GM19240 (cell line): ENCODE measurements around the gene KLHL36.
"Not testable (repeated sequence)": the region's sequence is repeated elsewhere in the genome, so short reads cannot be mapped to it uniquely, and the experiment has no call there.

ENCODE experiments used
- DNase-seq: peaks from one replicate; pipeline ENCODE4 v3.0.0; 2011; ENCODE audit warnings: low spot score; ENCODE audit not compliant: insufficient read length

KLHL36 gene

GRCh38 chr16:84667600-84668309, 19.4 kb downstream of the KLHL36 start:
- no peak for DNase-seq

GRCh38 chr16:84670063-84670462, 21.8 kb downstream of the KLHL36 start:
- DNase-seq = no peak

- DNase-seq = peak; percentile 77
Observed at GRCh38 chr16:84672276-84673202, 24.2 kb downstream of the KLHL36 start.

GRCh38 chr16:84673203-84673535, 24.9 kb downstream of the KLHL36 start:
- no peak for DNase-seq

GRCh38 chr16:84673561-84673960, 25.2 kb downstream of the KLHL36 start:
- no peak for DNase-seq

GRCh38 chr16:84675423-84675822, 27.1 kb downstream of the KLHL36 start:
- DNase-seq = no peak

- DNase-seq = no peak
Observed at GRCh38 chr16:84675884-84676283, 27.6 kb downstream of the KLHL36 start.

- no peak for DNase-seq
Observed at GRCh38 chr16:84677017-84677803, 28.9 kb downstream of the KLHL36 start.

GRCh38 chr16:84677849-84678248, 29.5 kb downstream of the KLHL36 start:
- no peak for DNase-seq

- DNase-seq = no peak
Observed at GRCh38 chr16:84678541-84678940, 30.2 kb downstream of the KLHL36 start.

- no peak for DNase-seq
Observed at GRCh38 chr16:84680165-84680842, 32.0 kb downstream of the KLHL36 start.

GRCh38 chr16:84680843-84681629, 32.7 kb downstream of the KLHL36 start:
- no peak for DNase-seq

- DNase-seq = no peak
Observed at GRCh38 chr16:84683691-84684591, 35.6 kb downstream of the KLHL36 start.

GRCh38 chr16:84684592-84684965, 36.3 kb downstream of the KLHL36 start:
- DNase-seq = no peak

GRCh38 chr16:84685210-84685609, 36.9 kb downstream of the KLHL36 start:
- no peak for DNase-seq

GRCh38 chr16:84686707-84687298, 38.5 kb downstream of the KLHL36 start:
- no peak for DNase-seq

- no peak for DNase-seq
Observed at GRCh38 chr16:84687715-84688114, 39.4 kb downstream of the KLHL36 start.

- DNase-seq = not testable (repeated sequence)
Observed at GRCh38 chr16:84688163-84688562, 39.9 kb downstream of the KLHL36 start.

- no peak for DNase-seq
Observed at GRCh38 chr16:84689111-84689510, 40.8 kb downstream of the KLHL36 start.
